K562 treated with DMSO at 1 percent for 48 hours (cell line): ENCODE results near the gene CXCL17. TPM values are rescaled to one million over a fixed set of nuclear protein-coding genes. Genes with fewer than 3 reads are reported as not detected.

Experiments used
- total RNA-seq: library from RNA; unstranded; fragments of 300-600 nt; gene quantifications from 2 replicates; pipeline ENCODE4 v1.2.3, GENCODE V29; 2022; ENCODE audit warnings: low replicate concordance; ENCODE audit errors: extremely low read depth

Gene CXCL17, protein sequence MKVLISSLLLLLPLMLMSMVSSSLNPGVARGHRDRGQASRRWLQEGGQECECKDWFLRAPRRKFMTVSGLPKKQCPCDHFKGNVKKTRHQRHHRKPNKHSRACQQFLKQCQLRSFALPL
- total RNA-seq, result not detected in 2 replicates

DNA sequence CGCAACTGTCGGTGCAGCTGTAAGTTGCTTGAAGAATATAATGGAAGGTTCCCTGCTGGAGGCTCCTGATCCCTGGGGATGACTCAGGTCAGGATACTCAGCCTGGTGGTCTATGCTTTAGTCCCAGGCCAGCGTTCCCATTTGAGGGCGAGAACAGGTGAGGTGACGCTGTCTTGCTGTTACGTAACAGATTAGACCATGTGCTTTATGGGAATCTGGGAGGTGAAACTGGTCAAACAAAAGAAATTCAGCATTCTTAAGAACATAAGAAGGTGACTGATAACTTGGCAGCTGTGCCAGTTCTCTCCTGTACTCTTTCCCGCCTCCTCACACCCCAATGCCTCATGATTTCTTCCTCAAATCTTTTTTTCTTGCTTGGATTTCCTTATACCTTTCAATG, at the start of gene CXCL17:
Gene CXCL17, minus strand, starts transcription at position 114 of the 400 bp plus-strand sequence. CDS start 114 bp downstream, outside the sequence.

DNA sequence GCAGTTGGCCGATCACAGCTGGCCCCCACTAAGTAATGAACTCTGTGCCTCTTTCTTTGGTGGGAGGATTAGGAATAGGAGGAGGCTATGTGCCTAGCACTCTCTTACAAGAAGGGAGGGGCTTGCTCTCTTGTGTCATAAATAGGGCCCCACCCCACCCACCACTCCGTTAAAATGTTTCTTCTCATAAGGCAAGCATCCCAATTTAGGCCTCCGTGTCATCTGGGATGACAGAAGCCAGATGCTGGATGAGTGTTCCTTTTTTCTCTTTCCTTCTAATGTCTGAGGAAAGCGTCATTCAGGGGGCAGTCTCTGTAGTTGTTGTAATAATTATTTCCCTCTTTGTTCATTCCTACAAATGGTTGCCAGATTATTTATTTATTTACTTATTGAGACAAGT, 15.4 kb downstream of the CXCL17 start, which contains the start of gene LIPE:
Gene LIPE, minus strand, starts transcription at position 76 of the 400 bp plus-strand sequence. CDS start 239 bp downstream, outside the sequence.

DNA sequence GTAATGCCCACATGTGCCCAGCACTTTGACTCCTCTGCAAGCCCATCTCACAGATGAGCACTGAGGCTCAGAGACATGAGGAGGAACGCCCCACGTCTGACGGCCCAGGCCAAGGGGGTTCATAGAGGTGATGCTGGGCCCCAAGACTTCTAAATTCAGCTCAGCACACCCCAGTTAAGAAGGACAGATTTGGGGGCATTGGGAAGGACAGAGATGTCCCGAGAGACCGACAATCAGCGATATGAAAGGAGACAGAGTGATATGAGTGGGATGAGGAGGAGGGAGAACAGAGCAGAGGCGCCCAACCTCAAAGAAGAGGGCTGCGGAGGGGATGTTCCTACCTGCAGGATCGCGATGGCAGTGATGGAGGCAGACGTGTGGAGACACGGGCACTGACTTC, 52.8 kb downstream of the CXCL17 start, which contains the start of gene CNFN:
Gene CNFN, minus strand, starts transcription at position 399 of the 400 bp plus-strand sequence. CDS start 1,260 bp downstream, outside the sequence.

Other genes with a start within 250 kb of the CXCL17 start
- gene DEDD2, start 225.3 kb downstream of the CXCL17 start, total RNA-seq, result not detected in 2 replicates
- gene ZNF526, start 222.6 kb downstream of the CXCL17 start, total RNA-seq, result not detected in 2 replicates
- not detected in 2 replicates for gene GSK3A, start 200.3 kb downstream of the CXCL17 start, total RNA-seq
- gene ERF, start 187.8 kb downstream of the CXCL17 start, total RNA-seq, result not detected in 2 replicates
- gene CIC, start 173.7 kb downstream of the CXCL17 start, total RNA-seq, result not detected in 2 replicates
- not detected in 2 replicates for gene PRR19, start 140.8 kb downstream of the CXCL17 start, total RNA-seq
- gene PAFAH1B3, start 140.3 kb downstream of the CXCL17 start, total RNA-seq, result not detected in 2 replicates
- gene TMEM145, start 129.6 kb downstream of the CXCL17 start, total RNA-seq, result not detected in 2 replicates
- gene MEGF8, start 117.3 kb downstream of the CXCL17 start, total RNA-seq, result not detected in 2 replicates
- gene CNFN, start 52.6 kb downstream of the CXCL17 start, total RNA-seq, result not detected in 2 replicates
- gene LIPE, start 15.6 kb downstream of the CXCL17 start, total RNA-seq, result not detected in 2 replicates
- not detected in 2 replicates for gene CEACAM1, start 85.5 kb upstream of the CXCL17 start, total RNA-seq
- gene CEACAM8, start 152.0 kb upstream of the CXCL17 start, total RNA-seq, result not detected in 2 replicates